Subcutaneous adipose tissue (tissue), 4 donors: ENCODE data around the gene DCC. TPM values are rescaled to one million over a fixed set of nuclear protein-coding genes. Genes with fewer than 3 reads are reported as not detected.

Experiments used
- total RNA-seq, 4 donors: library from RNA; depleted of rRNA; stranded (reverse); fragments of >200 nt; gene quantifications; one replicate each; pipeline ENCODE4 v1.1.0, GENCODE V29; 2016
- TF ChIP-seq, protein P1 (sequence below): fragments of 450-650 bp; IDR thresholded peaks from one replicate; pipeline ENCODE4 v1.5.1; 2016; ENCODE audit warnings: low read depth, mild to moderate bottlenecking, control low read depth, antibody characterized with exemption, moderate library complexity

The DCC gene
- total RNA-seq, 4 donors from 2014 or later: not detected

DNA sequence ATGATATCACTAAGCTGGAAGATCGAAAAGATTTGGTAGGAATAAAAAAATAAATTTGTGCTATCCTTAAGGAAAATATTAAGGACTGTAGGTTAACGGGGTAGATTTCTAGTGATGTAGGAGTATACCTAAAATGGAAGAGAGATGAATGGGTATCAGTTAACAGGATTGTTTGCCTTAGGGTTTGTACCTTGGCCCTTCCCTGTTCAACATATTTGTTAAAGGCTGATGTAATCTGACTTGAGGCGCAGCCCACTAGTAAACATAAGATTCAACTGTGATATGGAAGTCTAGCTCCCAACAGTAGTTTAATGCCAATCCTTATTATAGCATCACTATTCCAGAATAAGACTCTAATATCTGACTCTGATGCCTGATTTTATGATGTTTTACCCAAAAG is 685.2 kb downstream of the DCC start:
- TF ChIP-seq, protein P1, sequence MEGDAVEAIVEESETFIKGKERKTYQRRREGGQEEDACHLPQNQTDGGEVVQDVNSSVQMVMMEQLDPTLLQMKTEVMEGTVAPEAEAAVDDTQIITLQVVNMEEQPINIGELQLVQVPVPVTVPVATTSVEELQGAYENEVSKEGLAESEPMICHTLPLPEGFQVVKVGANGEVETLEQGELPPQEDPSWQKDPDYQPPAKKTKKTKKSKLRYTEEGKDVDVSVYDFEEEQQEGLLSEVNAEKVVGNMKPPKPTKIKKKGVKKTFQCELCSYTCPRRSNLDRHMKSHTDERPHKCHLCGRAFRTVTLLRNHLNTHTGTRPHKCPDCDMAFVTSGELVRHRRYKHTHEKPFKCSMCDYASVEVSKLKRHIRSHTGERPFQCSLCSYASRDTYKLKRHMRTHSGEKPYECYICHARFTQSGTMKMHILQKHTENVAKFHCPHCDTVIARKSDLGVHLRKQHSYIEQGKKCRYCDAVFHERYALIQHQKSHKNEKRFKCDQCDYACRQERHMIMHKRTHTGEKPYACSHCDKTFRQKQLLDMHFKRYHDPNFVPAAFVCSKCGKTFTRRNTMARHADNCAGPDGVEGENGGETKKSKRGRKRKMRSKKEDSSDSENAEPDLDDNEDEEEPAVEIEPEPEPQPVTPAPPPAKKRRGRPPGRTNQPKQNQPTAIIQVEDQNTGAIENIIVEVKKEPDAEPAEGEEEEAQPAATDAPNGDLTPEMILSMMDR: no peak

DNA sequence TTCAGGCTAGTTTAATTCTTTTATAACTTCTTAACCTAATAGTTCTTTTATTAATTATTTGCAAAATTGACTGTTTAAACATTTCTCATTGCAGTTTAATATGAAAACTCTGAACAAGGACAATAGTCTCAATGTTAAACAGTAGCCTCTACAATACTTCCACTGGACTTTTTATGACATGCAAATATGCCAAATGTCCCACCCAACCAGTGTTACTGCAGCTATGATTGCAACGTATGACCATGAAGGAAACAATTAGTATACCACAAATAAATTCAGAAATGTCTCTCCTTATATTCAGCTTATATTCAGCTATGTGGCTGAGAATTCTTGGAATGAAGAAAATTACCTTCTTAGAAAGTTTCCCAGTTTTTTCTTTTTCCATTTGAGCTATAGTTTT is 688.6 kb downstream of the DCC start:
- TF ChIP-seq, protein P1: no peak

DNA sequence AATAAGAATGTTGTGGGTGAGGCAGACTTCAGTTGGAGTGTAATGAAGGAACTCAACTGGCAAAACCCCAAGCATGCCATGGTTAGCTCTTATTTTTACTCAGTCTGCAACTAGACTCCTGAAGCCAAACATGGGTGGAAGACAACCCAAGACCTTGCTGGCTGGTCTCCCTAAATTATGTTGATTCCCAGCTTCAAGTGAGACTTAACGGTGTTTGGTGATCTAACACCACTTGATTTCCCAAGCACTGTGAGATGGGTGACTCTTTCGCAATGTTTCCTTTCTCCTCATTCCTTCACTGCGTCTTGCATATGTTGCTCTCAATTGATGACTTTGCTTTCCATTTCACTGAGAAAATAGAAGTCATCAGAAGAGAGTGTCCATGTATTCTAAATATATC is 693.1 kb downstream of the DCC start:
- TF ChIP-seq, protein P1: no peak

DNA sequence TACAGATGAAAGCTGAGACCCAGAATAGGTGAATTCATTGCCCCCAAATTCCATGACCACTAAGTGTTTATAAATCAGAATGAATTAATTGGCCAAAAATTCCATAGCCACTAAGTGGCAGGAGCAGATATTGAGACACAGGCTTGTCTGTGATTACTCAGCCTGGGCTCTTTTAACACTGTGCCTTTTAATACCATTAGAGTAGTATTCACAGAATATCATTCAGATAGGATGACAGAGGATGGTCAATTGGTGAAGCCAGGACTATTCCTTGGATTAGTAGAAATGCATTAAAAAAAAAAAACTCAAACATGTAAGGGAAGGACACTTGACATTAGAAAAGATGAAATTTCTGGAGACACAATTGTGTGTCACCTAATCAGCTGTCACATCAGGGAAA is 698.6 kb downstream of the DCC start:
- TF ChIP-seq, protein P1: no peak

DNA sequence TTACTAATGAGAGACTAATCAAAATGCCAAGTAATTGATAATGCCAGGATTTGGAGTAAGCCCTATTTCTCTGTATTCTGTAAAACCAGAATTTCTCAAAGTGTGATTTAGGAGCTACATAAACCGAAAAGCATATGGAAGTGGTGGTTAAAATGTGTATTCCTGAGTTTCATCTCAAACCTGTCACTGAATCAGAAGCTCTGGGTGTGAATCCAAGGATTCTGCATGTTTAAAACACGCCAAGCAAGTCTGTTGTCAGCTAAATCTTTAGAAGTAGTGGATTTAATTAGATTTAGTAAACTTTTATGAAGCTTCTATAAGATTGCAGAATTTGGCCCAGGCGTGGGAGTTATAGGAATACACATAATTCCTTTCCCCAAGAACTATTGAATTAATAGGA is 700.3 kb downstream of the DCC start:
- TF ChIP-seq, protein P1: no peak

DNA sequence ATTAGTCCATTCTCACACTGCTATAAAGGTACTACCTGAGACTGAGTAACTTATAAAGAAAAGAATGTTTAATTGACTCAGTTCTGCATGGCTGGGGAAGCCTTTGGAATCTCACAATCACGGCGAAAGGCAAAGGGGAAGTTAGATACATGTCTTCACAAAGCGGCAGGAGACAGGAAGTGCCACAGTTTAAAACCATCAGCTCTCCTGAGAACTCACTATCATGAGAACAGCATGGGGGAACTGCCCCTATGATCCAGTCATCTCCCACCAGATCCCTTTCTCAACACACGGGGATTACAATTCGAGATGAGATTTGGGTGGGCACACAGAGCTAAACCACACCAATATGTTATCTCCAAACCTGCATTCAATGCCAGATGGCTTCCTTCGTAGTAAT is 716.1 kb downstream of the DCC start:
- TF ChIP-seq, protein P1: no peak

DNA sequence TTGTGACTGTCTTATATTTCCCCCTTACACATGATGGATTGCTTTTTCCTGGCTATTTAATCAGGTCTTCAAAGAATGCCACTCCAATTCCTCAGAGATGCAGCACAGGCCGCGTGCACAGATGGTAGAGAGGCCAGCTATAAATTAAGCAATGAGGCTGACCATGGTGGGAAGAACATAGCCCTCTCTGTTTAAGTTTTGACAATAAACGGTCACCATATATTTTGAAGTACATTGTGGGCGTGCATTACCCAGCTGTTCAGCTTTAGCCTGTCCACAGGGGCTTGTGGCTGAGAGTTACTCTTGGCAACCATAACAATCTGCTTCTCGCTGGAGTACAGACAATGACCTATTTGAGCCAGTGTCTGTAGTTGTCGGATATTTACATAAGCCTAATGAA is 730.8 kb downstream of the DCC start:
- TF ChIP-seq, protein P1: no peak
